Measurements from ENCODE around the gene KRT32. TPM values are rescaled to one million over a fixed set of nuclear protein-coding genes. Genes with fewer than 3 reads are reported as not detected.
"Not testable (repeated sequence)": the region's sequence is repeated elsewhere in the genome, so short reads cannot be mapped to it uniquely, and the experiment has no call there.

Gene KRT32
- total RNA-seq, 1 experiment from 2014 or later, result 1.5 TPM

- no peaks in the 10 kb centered on the region for H3K27me3 ChIP-seq (ENCODE audit: low read length)
- intact Hi-C loops (cut with micrococcal nuclease), result no loop called here
- TF ChIP-seq CTCF (conservative IDR thresholded peaks at IDR 0.05; ENCODE audit: low read depth, low read length) (no peak), EZH2 (IDR thresholded peaks at IDR 0.05; ENCODE audit: low read length, unreplicated experiment) (no peak), EZH2phosphoT487 (IDR thresholded peaks at IDR 0.05; ENCODE audit: borderline replicate concordance, low read length) (no peak)
- no peaks in the 10 kb centered on the region for H3K79me2 ChIP-seq (ENCODE audit: low read length)
- no peaks in the 10 kb centered on the region for H3K9me2 ChIP-seq (replicated peaks; ENCODE audit: low read length)
- H2AFZ ChIP-seq (ENCODE audit: low read length), result no peak overlapping the region
- H3F3A ChIP-seq (ENCODE audit: low read length, unreplicated experiment), result no peaks in the 10 kb centered on the region
- no peaks in the 10 kb centered on the region for H3K9me3 ChIP-seq (ENCODE audit: low read length)
- H3K4me3 ChIP-seq (ENCODE audit: low read length), result no peak overlapping the region
- no peaks in the 10 kb centered on the region for H3K36me3 ChIP-seq (ENCODE audit: low read depth, low read length)
- POLR2A ChIA-PET (ENCODE audit: unreplicated experiment), result no interaction called here
- DNase-seq, result no peak
- no peak for ATAC-seq
- BruUV-seq (replicated peaks), result no TSS peak
- H3K4me1 ChIP-seq (ENCODE audit: insufficient read depth, low read length), result 0 out of 2 replicates have a peak, but pooled peaks cover 4% of the 10 kb centered on the region
- H4K20me1 ChIP-seq (ENCODE audit: low read length), result no peaks in the 10 kb centered on the region
- H3K9ac ChIP-seq (ENCODE audit: low read length), result no peak overlapping the region
- H3K4me2 ChIP-seq (ENCODE audit: low read length), result no peak overlapping the region
- no peak overlapping the region for H3K27ac ChIP-seq (ENCODE audit: low read length)
- CTCF ChIA-PET, result no interaction called here
Observed at GRCh38 chr17:41428591-41429291, 38.4 kb downstream of the KRT32 start.

- ChIA-PET POLR2A (ENCODE audit: unreplicated experiment) (no interaction called here), CTCF (no interaction called here)
- Histone ChIP-seq H3K4me3 (ENCODE audit: low read length) (no peak within 1 kb of the TSS), H4K20me1 (ENCODE audit: low read length) (no peaks in the 10 kb centered on the region), H3K27ac (ENCODE audit: low read length) (no peak within 1 kb of the TSS), H3K4me2 (ENCODE audit: low read length) (no peak within 1 kb of the TSS), H3K9me3 (ENCODE audit: low read length) (no peaks in the 10 kb centered on the region), H3K79me2 (ENCODE audit: low read length) (no peaks in the 10 kb centered on the region), H3F3A (ENCODE audit: low read length, unreplicated experiment) (no peaks in the 10 kb centered on the region), H3K9me2 (replicated peaks; ENCODE audit: low read length) (no peaks in the 10 kb centered on the region), H3K27me3 (ENCODE audit: low read length) (no peaks in the 10 kb centered on the region), H3K4me1 (ENCODE audit: insufficient read depth, low read length) (peaks cover 31% of the 10 kb centered on the region), H3K36me3 (ENCODE audit: low read depth, low read length) (no peaks in the 10 kb centered on the region), H2AFZ (ENCODE audit: low read length) (no peak within 1 kb of the TSS), H3K9ac (ENCODE audit: low read length) (no peak within 1 kb of the TSS)
- no TSS peak for BruUV-seq (replicated peaks)
- intact Hi-C loops (cut with micrococcal nuclease), result no loop called here
- no peak for ATAC-seq
- DNase-seq, result no peak
- no peak for TF ChIP-seq CTCF (conservative IDR thresholded peaks at IDR 0.05; ENCODE audit: low read depth, low read length)
- no peak for TF ChIP-seq EZH2phosphoT487 (IDR thresholded peaks at IDR 0.05; ENCODE audit: borderline replicate concordance, low read length)
- TF ChIP-seq EZH2 (IDR thresholded peaks at IDR 0.05; ENCODE audit: low read length, unreplicated experiment), result no peak
Observed at GRCh38 chr17:41424111-41424635, 43.0 kb downstream of the KRT32 start, which contains the start of gene KRT37. Gene KRT37, minus strand, starts transcription at chr17:41424585. Its CDS starts 62 bp downstream, at chr17:41424523.

GRCh38 chr17:41422586-41422985 lies 44.6 kb downstream of the KRT32 start:
- peaks cover 42% of the 10 kb centered on the region for H3K4me1 ChIP-seq (ENCODE audit: insufficient read depth, low read length)
- H3K9me2 ChIP-seq (replicated peaks; ENCODE audit: low read length); CTCF ChIA-PET; H3K4me2 ChIP-seq (ENCODE audit: low read length); H3K27me3 ChIP-seq (ENCODE audit: low read length); H3K9me3 ChIP-seq (ENCODE audit: low read length); POLR2A ChIA-PET (ENCODE audit: unreplicated experiment); H3F3A ChIP-seq (ENCODE audit: low read length, unreplicated experiment); H3K9ac ChIP-seq (ENCODE audit: low read length); H3K79me2 ChIP-seq (ENCODE audit: low read length); H4K20me1 ChIP-seq (ENCODE audit: low read length); BruUV-seq (replicated peaks); DNase-seq; H3K4me3 ChIP-seq (ENCODE audit: low read length); H2AFZ ChIP-seq (ENCODE audit: low read length); ATAC-seq; H3K36me3 ChIP-seq (ENCODE audit: low read depth, low read length); H3K27ac ChIP-seq (ENCODE audit: low read length); intact Hi-C loops (cut with micrococcal nuclease): not testable (repeated sequence)
